Stimulated activated CD8-positive, alpha-beta memory T cell treated with anti-CD3 and anti-CD28 coated beads, Interleukin-4, amount 100 ng/mL, for 1 hour (primary cell): ENCODE measurements around the gene LMNTD1.

Source experiments
- DNase-seq, 2 donors: peaks; one replicate each; pipeline ENCODE4 v3.0.0-alpha.2; 2020; ENCODE audit warnings: low read depth in 2 of 2, low spot score in 1 of 2

The LMNTD1 gene

GRCh38 chr12:25556153-25556552 is 3.1 kb upstream of the LMNTD1 start:
- no peak for DNase-seq

- no peak for DNase-seq
These were observed 402 bp downstream of the LMNTD1 start for GRCh38 chr12:25552681-25553080.

- DNase-seq = no peak
These were observed 2.9 kb downstream of the LMNTD1 start for GRCh38 chr12:25550186-25550585.

GRCh38 chr12:25549120-25549519 is 4.0 kb downstream of the LMNTD1 start:
- DNase-seq = no peak

GRCh38 chr12:25546318-25546717 is 6.8 kb downstream of the LMNTD1 start:
- DNase-seq = no peak

GRCh38 chr12:25533150-25533549 is 19.9 kb downstream of the LMNTD1 start:
- no peak for DNase-seq

- no peak for DNase-seq
These were observed 21.5 kb downstream of the LMNTD1 start for GRCh38 chr12:25531502-25532052.

- no peak for DNase-seq
These were observed 23.3 kb downstream of the LMNTD1 start for GRCh38 chr12:25529738-25530137.

GRCh38 chr12:25526778-25527177 is 26.3 kb downstream of the LMNTD1 start:
- no peak for DNase-seq

GRCh38 chr12:25524366-25524765 is 28.7 kb downstream of the LMNTD1 start:
- DNase-seq = no peak

- no peak for DNase-seq
These were observed 31.3 kb downstream of the LMNTD1 start for GRCh38 chr12:25521625-25522256.

GRCh38 chr12:25518512-25518911 is 34.6 kb downstream of the LMNTD1 start:
- DNase-seq = no peak

- DNase-seq = no peak
These were observed 48.3 kb downstream of the LMNTD1 start for GRCh38 chr12:25504744-25505143.

- no peak for DNase-seq
These were observed 49.4 kb downstream of the LMNTD1 start for GRCh38 chr12:25503666-25504065.

- no peak for DNase-seq
These were observed 50.5 kb downstream of the LMNTD1 start for GRCh38 chr12:25502596-25502995.

GRCh38 chr12:25502118-25502517 is 51.0 kb downstream of the LMNTD1 start:
- DNase-seq = no peak

GRCh38 chr12:25501549-25501948 is 51.5 kb downstream of the LMNTD1 start:
- DNase-seq = no peak

GRCh38 chr12:25500651-25501050 is 52.4 kb downstream of the LMNTD1 start:
- no peak for DNase-seq

GRCh38 chr12:25497021-25497420 is 56.1 kb downstream of the LMNTD1 start:
- no peak for DNase-seq

- no peak for DNase-seq
These were observed 56.9 kb downstream of the LMNTD1 start for GRCh38 chr12:25496098-25496587.

- no peak for DNase-seq
These were observed 57.6 kb downstream of the LMNTD1 start for GRCh38 chr12:25495331-25496097.

- no peak for DNase-seq
These were observed 58.2 kb downstream of the LMNTD1 start for GRCh38 chr12:25494926-25495325.
